GM12891 (cell line): ENCODE measurements around the gene KATNIP.

Source experiments
- POLR2AphosphoS5 ChIP-seq: IDR thresholded peaks from 2 replicates; pipeline ENCODE4 v1.6.1; 2011; ENCODE audit warnings: low read depth, low read length, control low read depth
- TAF1 ChIP-seq: IDR thresholded peaks from 2 replicates; pipeline ENCODE4 v1.6.1; 2011; ENCODE audit warnings: low read depth, low read length, control low read depth

GRCh38 chr16:27549746-27550581, at the start of gene KATNIP, which contains the start of gene GTF3C1:
- TF ChIP-seq TAF1: peak; percentile 72
- peak; percentile 68 for TF ChIP-seq POLR2AphosphoS5
